Liver (tissue), 9 donors: ENCODE results near the gene SIM2. TPM values are rescaled to one million over a fixed set of nuclear protein-coding genes. Genes with fewer than 3 reads are reported as not detected.

Source experiments
- DNase-seq: peaks from one replicate; pipeline ENCODE4 v3.0.0-alpha.2; 2017; ENCODE audit warnings: low spot score
- H3K27ac ChIP-seq, 2 donors: one replicate each; pipeline ENCODE4 v1.7.0; 2013; ENCODE audit warnings: inconsistent platforms in 2 of 2, low read length in 2 of 2, control low read depth in 1 of 2, low read depth in 1 of 2, mild to moderate bottlenecking in 1 of 2
- H3K27me3 ChIP-seq, 4 donors: one replicate each; pipeline versions ENCODE4 v1.6.1 to v1.7.0; 2013; ENCODE audit warnings: low read length in 3 of 4, inconsistent platforms in 1 of 4, mild to moderate bottlenecking in 1 of 4, moderate library complexity in 1 of 4; ENCODE audit not compliant: control insufficient read depth in 4 of 4, insufficient read depth in 4 of 4
- H3K36me3 ChIP-seq, 4 donors: one replicate each; pipeline versions ENCODE4 v1.6.1 to v1.7.0; 2013; ENCODE audit warnings: low read length in 3 of 4, mild to moderate bottlenecking in 3 of 4, low read depth in 1 of 4, moderate library complexity in 1 of 4; ENCODE audit not compliant: control insufficient read depth in 4 of 4, insufficient read depth in 3 of 4
- H3K4me1 ChIP-seq, 4 donors: one replicate each; pipeline versions ENCODE4 v1.6.1 to v1.7.0; 2013; ENCODE audit warnings: low read length in 3 of 4, mild to moderate bottlenecking in 3 of 4, moderate library complexity in 1 of 4; ENCODE audit not compliant: control insufficient read depth in 4 of 4, insufficient read depth in 4 of 4
- H3K4me3 ChIP-seq, 3 donors: one replicate each; pipeline versions ENCODE4 v1.6.1 to v1.7.0; 2013; ENCODE audit warnings: low read length in 3 of 3, control low read depth in 1 of 3, low read depth in 1 of 3, mild to moderate bottlenecking in 1 of 3
- H3K9ac ChIP-seq, 2 donors: one replicate each; pipeline ENCODE4 v1.7.0; 2013; ENCODE audit warnings: low read length in 2 of 2, mild to moderate bottlenecking in 2 of 2, moderate library complexity in 2 of 2, control low read depth in 1 of 2, low read depth in 1 of 2
- H3K9me3 ChIP-seq, 4 donors: one replicate each; pipeline versions ENCODE4 v1.6.1 to v1.7.0; 2013; ENCODE audit warnings: low read length in 3 of 4; ENCODE audit not compliant: control insufficient read depth in 4 of 4
- FOXA1 ChIP-seq: IDR thresholded peaks from 2 replicates; pipeline ENCODE4 v1.6.1; 2016; ENCODE audit warnings: antibody characterized with exemption
- GABPA ChIP-seq, 2 donors: IDR thresholded peaks in 1 of 2; conservative IDR thresholded peaks in 1 of 2; 2 replicates each; pipeline ENCODE4 v1.6.1; 2016; ENCODE audit warnings: antibody characterized with exemption in 2 of 2, mild to moderate bottlenecking in 1 of 2, moderate library complexity in 1 of 2
- JUND ChIP-seq, 2 donors: IDR thresholded peaks; 2 replicates each; pipeline ENCODE4 v1.6.1; 2016; ENCODE audit warnings: antibody characterized with exemption in 2 of 2
- RXRA ChIP-seq, 2 donors: IDR thresholded peaks; 2 replicates each; pipeline ENCODE4 v1.6.1; 2017 to 2018; ENCODE audit warnings: antibody characterized with exemption in 2 of 2, mild to moderate bottlenecking in 1 of 2
- SP1 ChIP-seq: IDR thresholded peaks from 2 replicates; pipeline ENCODE4 v1.6.1; 2018; ENCODE audit warnings: antibody characterized with exemption, mild to moderate bottlenecking
- TAF1 ChIP-seq: conservative IDR thresholded peaks from 2 replicates; pipeline ENCODE4 v1.6.1; 2016; ENCODE audit warnings: antibody characterized with exemption, mild to moderate bottlenecking
- polyA plus RNA-seq, 2 donors: library from polyadenylated mRNA; stranded (reverse) in 1 of 2; unstranded in 1 of 2; fragments of 200-250 nt in 1 of 2; fragments of >200 nt in 1 of 2; fragmentation: Nextera tagmentation in 1 of 2; extraction: Ambion mirVana in 1 of 2; gene quantifications; one replicate each; pipeline versions ENCODE4 v1.2.1 to v1.2.3, GENCODE V29; 2013 to 2015
- total RNA-seq, 2 donors: library from RNA; depleted of rRNA; stranded (reverse); fragments of >200 nt; gene quantifications; one replicate each; pipeline ENCODE4 v1.2.3, GENCODE V29; 2014
- TF ChIP-seq, protein P1 (sequence below): IDR thresholded peaks from 2 replicates; pipeline ENCODE4 v1.6.1; 2016; ENCODE audit warnings: antibody characterized with exemption
- TF ChIP-seq, protein P2 (sequence below): IDR thresholded peaks from 2 replicates; pipeline ENCODE4 v1.6.1; 2016; ENCODE audit warnings: antibody characterized with exemption, mild to moderate bottlenecking
- donor health status: healthy.
- donor health status: healthy.
- donor health status: healthy.
- donor health status: healthy.
- donor health status: healthy.

The SIM2 gene
- total and polyA plus RNA-seq, 4 donors, result 0.19 TPM; not detected in 3

DNA sequence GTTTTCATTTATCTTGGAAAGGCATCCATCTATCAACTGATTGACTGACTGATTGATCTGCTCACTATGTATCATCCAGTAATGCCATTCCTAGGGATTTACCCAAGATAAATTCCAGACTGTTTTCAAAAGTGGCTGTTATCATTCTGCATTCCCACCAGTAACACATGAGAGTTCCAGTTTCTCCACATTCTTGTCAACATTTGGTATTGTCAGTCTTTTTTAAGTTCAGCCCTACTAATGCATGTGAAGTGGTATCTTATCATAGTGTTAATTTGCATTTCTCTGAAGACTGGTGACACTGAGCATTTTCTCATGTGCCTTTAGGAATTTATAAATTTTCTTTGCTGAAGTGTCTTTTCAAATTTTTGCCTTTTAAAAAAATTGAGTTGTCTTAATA, 99.6 kb downstream of the SIM2 start:
- Histone ChIP-seq H3K4me3 (no peak overlapping the region), H3K27me3 (no peaks in the 10 kb centered on the region), H3K9ac (no peak overlapping the region), H3K27ac (no peak overlapping the region), H3K36me3 (no peaks in the 10 kb centered on the region), H3K4me1 (no peaks in the 10 kb centered on the region), H3K9me3 (peaks cover 0 to 7% (median 0%) of the 10 kb centered on the region in 4 donors)
- no peak for DNase-seq
- TF ChIP-seq SP1 (no peak), TAF1 (no peak), JUND (IDR thresholded peaks at IDR 0.05) (no peak), FOXA1 (no peak), RXRA (IDR thresholded peaks at IDR 0.05) (no peak), GABPA (IDR thresholded peaks at IDR 0.05 in 1 of 2, conservative IDR thresholded peaks at IDR 0.05 in 1 of 2) (no peak)
- TF ChIP-seq, protein P1, sequence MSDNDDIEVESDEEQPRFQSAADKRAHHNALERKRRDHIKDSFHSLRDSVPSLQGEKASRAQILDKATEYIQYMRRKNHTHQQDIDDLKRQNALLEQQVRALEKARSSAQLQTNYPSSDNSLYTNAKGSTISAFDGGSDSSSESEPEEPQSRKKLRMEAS, result no peak
- TF ChIP-seq, protein P2, sequence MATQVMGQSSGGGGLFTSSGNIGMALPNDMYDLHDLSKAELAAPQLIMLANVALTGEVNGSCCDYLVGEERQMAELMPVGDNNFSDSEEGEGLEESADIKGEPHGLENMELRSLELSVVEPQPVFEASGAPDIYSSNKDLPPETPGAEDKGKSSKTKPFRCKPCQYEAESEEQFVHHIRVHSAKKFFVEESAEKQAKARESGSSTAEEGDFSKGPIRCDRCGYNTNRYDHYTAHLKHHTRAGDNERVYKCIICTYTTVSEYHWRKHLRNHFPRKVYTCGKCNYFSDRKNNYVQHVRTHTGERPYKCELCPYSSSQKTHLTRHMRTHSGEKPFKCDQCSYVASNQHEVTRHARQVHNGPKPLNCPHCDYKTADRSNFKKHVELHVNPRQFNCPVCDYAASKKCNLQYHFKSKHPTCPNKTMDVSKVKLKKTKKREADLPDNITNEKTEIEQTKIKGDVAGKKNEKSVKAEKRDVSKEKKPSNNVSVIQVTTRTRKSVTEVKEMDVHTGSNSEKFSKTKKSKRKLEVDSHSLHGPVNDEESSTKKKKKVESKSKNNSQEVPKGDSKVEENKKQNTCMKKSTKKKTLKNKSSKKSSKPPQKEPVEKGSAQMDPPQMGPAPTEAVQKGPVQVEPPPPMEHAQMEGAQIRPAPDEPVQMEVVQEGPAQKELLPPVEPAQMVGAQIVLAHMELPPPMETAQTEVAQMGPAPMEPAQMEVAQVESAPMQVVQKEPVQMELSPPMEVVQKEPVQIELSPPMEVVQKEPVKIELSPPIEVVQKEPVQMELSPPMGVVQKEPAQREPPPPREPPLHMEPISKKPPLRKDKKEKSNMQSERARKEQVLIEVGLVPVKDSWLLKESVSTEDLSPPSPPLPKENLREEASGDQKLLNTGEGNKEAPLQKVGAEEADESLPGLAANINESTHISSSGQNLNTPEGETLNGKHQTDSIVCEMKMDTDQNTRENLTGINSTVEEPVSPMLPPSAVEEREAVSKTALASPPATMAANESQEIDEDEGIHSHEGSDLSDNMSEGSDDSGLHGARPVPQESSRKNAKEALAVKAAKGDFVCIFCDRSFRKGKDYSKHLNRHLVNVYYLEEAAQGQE, result no peak

Other genes starting within 250 kb of the SIM2 start
- 10 to 100 TPM; 13.6 to 19.4 TPM for gene CLDN14, start 219.0 kb upstream of the SIM2 start, total RNA-seq
- gene CLDN14, start 219.0 kb upstream of the SIM2 start, polyA plus RNA-seq, result 10 to 100 TPM in 1 of 2 donors, 1 to 10 TPM in 1; 6.3 to 13.2 TPM